Stimulated activated naive CD8-positive, alpha-beta T cell treated with anti-CD3 and anti-CD28 coated beads, Interleukin-15, amount 100 ng/mL, for 72 hours (primary cell): ENCODE measurements around the gene LDB3.
A peak's percentile ranks its signal among the peaks of the same experiment; 100 is the strongest.

Experiments used
- ATAC-seq: fragments of 150-1000 bp; cut with Tn5 transposase; 2 replicates; pipeline ENCODE4 v1.10.0; 2021; ENCODE audit warnings: mild to moderate bottlenecking, moderate library complexity
- DNase-seq, 2 donors: peaks; one replicate each; pipeline ENCODE4 v3.0.0; 2021 to 2022
- H3K27ac Mint-ChIP-seq, 2 donors: one replicate each; pipeline ENCODE4 v1.8.0; 2022; ENCODE audit warnings: mild to moderate bottlenecking in 2 of 2, mixed read lengths in 2 of 2, moderate library complexity in 2 of 2
- H3K27me3 Mint-ChIP-seq: one replicate; pipeline ENCODE4 v1.8.0; 2022; ENCODE audit warnings: mixed read lengths
- H3K4me1 Mint-ChIP-seq: one replicate; pipeline ENCODE4 v1.8.0; 2022; ENCODE audit warnings: mild to moderate bottlenecking, mixed read lengths
- H3K4me3 Mint-ChIP-seq, 2 donors: one replicate each; pipeline ENCODE4 v1.8.0; 2022; ENCODE audit warnings: mild to moderate bottlenecking in 2 of 2, mixed read lengths in 2 of 2, moderate library complexity in 1 of 2
- H3K9me3 Mint-ChIP-seq, 2 donors: one replicate each; pipeline ENCODE4 v1.8.0; 2022; ENCODE audit warnings: mixed read lengths in 2 of 2

LDB3 gene

DNA sequence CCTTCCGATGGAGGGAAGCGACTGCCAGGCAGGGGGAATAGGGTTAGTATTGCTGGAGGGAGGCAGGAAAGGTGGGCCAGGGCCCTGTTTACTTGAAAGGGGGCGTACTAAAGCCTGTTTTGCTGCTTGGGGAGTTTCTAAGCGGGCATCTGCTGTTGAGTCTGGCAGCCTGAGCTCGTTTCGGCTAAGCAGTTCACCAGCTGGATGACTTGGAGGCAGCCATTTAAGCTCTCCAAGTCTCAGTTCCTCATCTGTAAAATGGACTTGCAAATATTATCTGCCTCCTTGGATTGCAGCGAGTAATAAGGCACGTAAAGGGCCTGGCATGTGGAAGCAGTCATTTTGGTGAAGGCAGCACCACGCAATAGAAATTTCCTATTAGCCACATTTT, 44.0 kb downstream of the LDB3 start:
- Mint-ChIP-seq H3K9me3 (no peaks in the 10 kb centered on the region), H3K4me3 (peak overlapping the region; percentile 93 to 99), H3K27ac (peak overlapping the region; percentile 97 to 98), H3K4me1 (peaks cover 27% of the 10 kb centered on the region), H3K27me3 (no peaks in the 10 kb centered on the region)
- DNase-seq (no peak), ATAC-seq (no peak)

DNA sequence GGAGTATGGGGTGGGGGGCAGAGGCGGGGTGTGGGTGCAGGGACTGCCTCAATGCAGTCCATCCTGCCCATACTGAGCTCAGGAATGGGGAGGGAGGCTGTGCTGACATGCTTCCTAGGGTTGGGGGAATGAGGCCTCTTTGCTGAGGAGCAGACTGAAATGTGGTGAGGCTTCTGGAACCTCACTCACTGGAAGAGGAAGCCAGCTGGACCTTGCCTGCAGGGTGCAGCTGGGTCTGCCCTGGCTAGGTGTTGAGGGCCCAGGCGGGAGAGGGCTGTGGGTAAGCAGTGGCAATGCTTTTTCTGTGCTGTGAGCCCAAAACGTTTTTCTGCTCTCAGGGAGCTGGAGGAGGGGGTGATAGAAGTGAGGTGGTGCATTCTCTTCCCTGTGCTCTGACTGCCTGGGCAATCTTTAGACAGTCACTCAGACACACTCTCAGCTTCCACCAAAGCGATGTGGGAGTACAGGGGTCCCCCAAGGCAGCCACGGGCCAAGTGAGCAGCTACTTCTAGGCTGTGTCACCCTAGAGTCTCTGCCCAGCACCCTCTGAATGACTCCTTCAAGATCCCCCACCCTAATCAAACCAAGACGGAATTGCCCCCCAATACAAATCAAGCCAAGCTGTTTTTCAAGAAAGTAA, 47.0 kb downstream of the LDB3 start:
- no peak overlapping the region for H3K27ac Mint-ChIP-seq
- DNase-seq = no peak
- peaks cover under 1% of the 10 kb centered on the region for H3K27me3 Mint-ChIP-seq
- ATAC-seq = no peak
- H3K4me1 Mint-ChIP-seq = peaks cover 15% of the 10 kb centered on the region
- no peak overlapping the region for H3K4me3 Mint-ChIP-seq
- no peaks in the 10 kb centered on the region for H3K9me3 Mint-ChIP-seq

DNA sequence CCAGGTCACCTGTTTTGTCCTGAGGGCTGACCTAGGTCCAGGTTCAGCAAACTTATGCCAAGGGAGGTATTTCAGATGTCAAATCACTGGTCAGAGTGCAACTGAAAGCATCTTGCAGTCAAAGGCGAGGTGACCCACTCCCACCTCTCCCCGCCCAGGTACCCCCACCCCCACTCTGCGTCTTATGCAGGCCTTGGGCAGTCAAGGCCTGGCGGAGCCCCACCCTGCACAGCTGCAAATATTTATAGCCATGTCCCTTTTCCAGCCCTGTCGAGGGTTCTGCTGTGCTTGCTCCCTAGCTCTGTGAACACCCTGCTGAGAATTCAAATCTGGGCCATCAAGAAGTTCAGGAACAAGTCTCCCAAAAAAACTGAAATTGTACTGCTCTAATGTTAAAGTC, 47.5 kb downstream of the LDB3 start:
- Mint-ChIP-seq H3K27me3 (peaks cover 6% of the 10 kb centered on the region), H3K4me1 (peaks cover 9% of the 10 kb centered on the region), H3K9me3 (no peaks in the 10 kb centered on the region), H3K27ac (no peak overlapping the region), H3K4me3 (no peak overlapping the region)
- DNase-seq (no peak), ATAC-seq (no peak)

DNA sequence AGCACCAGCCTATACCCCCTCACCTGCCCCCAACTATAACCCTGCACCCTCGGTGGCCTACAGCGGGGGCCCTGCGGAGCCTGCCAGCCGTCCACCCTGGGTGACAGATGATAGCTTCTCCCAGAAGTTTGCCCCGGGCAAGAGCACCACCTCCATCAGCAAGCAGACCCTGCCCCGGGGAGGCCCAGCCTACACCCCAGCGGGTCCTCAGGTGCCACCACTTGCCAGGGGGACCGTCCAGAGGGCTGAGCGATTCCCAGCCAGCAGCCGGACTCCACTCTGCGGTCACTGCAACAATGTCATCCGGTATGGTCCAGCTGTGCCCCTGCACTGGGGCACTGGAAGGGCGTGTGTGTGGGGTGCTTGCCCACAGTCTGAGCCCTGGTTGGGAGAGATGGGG, 48.2 kb downstream of the LDB3 start:
- no peak for ATAC-seq
- Mint-ChIP-seq H3K27me3 (peaks cover 13% of the 10 kb centered on the region), H3K27ac (no peak overlapping the region), H3K4me1 (peaks cover 6% of the 10 kb centered on the region), H3K4me3 (no peak overlapping the region), H3K9me3 (no peaks in the 10 kb centered on the region)
- DNase-seq = no peak

DNA sequence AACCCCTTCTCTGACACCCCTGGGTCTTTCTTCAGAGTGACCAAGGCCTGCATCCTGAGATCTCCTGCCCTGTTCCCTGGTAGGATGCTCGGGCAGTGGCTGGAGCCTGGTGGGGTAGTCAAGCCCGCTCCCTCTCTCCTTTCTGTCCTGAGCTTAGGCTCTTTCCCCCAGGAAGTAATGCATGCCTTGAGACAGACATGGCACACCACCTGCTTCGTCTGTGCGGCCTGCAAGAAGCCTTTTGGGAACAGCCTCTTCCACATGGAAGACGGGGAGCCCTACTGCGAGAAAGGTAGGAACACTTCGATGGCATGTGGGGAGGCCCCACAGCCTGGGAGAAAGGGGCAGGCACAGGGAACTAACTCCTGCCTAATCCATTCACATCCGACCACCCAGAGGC, 50.2 kb downstream of the LDB3 start:
- no peak for DNase-seq
- Mint-ChIP-seq H3K4me3 (no peak overlapping the region), H3K27ac (peak overlapping the region in 1 of 2 donors; percentile 22), H3K27me3 (peaks cover 16% of the 10 kb centered on the region), H3K9me3 (no peaks in the 10 kb centered on the region), H3K4me1 (peaks cover 6% of the 10 kb centered on the region)
- no peak for ATAC-seq

DNA sequence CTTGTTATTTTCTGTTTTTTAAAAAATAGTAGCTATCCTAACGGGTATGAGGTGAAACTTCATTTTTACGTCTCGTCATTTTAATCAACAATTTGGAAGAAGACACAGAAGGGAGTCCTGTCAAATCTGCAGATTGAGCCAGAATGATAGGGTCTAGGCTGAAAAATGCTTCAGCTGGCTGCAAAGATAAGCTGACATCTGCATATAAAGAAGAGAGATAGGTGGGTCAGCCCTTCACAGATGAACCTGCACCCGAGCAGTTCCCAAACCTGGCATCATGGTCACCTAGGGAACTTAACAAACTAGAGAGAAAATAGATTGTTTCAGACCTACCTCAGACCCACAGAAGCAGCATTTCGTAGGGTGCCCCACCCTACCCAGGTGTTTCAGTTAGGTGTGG, 52.9 kb downstream of the LDB3 start:
- H3K9me3 Mint-ChIP-seq = no peaks in the 10 kb centered on the region
- no peak for ATAC-seq
- no peak overlapping the region for H3K27ac Mint-ChIP-seq
- DNase-seq = no peak
- peaks cover 16% of the 10 kb centered on the region for H3K27me3 Mint-ChIP-seq
- H3K4me3 Mint-ChIP-seq = no peak overlapping the region
- H3K4me1 Mint-ChIP-seq = peaks cover 6% of the 10 kb centered on the region

DNA sequence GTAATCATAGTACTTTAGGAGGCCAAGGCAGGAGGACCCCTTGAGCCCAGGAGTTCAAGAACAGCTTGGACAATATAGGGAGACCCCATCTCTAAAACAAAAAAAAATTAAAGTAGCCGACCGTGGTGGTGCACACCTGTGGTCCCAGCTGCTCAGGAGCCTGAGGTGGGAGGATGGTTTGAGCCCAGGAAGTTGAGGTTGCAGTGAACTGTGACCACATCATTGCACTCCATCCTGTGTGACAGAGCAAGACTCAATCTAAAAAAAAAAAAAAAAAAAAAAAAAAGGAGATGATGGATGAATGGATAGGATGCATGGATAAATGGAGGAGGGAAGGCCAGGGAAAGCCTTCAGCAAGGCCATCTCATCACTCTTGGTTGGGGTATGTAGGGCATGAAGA, 54.7 kb downstream of the LDB3 start:
- ATAC-seq (no peak), DNase-seq (no peak)
- Mint-ChIP-seq H3K4me3 (no peak overlapping the region), H3K4me1 (peaks cover 6% of the 10 kb centered on the region), H3K27ac (no peak overlapping the region), H3K27me3 (peaks cover 21% of the 10 kb centered on the region), H3K9me3 (no peaks in the 10 kb centered on the region)

DNA sequence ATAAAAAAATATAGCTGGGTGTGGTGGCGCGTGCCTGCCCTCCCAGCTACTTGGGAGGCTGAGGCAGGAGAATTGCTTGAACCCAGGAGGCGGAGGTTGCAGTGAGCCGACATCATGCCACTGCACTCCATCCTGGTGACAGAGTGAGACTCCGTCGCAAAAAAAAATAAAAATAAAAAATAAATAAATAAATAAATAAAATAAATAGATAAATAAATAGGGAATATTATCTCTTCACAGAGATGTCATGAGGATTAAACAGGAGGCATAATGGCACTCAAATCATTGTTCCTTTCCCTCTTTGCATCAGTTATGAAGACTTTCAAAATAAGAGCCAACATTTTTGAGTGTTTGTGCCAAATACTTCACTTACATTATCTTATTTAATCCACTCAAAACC, 56.1 kb downstream of the LDB3 start:
- ATAC-seq (no peak), DNase-seq (no peak)
- H3K27ac Mint-ChIP-seq = no peak overlapping the region
- peaks cover 6% of the 10 kb centered on the region for H3K4me1 Mint-ChIP-seq
- peaks cover 22% of the 10 kb centered on the region for H3K27me3 Mint-ChIP-seq
- H3K4me3 Mint-ChIP-seq = no peak overlapping the region
- no peaks in the 10 kb centered on the region for H3K9me3 Mint-ChIP-seq

DNA sequence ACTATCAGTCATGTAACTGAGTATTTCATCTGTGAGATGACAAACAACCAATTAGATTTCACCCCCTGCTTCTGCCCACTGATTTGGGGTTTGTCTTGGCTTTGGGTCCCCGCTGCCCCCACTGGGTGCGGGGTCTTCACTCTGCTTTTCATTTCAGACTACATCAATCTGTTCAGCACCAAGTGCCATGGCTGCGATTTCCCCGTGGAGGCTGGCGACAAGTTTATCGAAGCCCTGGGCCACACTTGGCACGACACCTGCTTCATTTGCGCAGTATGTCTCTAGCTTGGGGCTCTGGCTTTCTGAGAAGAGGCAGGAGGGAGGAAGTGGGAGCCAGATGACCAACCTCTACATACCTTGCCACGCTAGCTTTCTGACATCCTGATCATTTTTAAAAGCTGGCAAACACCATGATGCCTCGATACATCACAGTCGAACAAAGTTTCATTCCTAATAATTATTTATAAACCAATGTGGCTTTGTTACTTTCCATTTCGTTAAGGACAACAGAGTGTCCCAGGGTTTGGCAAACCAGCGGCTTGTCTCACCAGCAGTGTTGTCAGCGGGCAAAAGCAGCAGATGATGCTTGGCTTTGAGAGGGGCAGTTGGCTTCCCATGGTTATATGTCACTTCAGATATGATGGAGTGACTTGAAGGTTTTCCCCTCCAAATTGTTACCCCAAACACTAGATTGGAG, 57.8 kb downstream of the LDB3 start:
- Mint-ChIP-seq H3K4me1 (peaks cover 6% of the 10 kb centered on the region), H3K4me3 (no peak overlapping the region), H3K27me3 (peaks cover 13% of the 10 kb centered on the region), H3K27ac (peak overlapping the region in 1 of 2 donors; percentile 40), H3K9me3 (no peaks in the 10 kb centered on the region)
- DNase-seq (no peak), ATAC-seq (no peak)

DNA sequence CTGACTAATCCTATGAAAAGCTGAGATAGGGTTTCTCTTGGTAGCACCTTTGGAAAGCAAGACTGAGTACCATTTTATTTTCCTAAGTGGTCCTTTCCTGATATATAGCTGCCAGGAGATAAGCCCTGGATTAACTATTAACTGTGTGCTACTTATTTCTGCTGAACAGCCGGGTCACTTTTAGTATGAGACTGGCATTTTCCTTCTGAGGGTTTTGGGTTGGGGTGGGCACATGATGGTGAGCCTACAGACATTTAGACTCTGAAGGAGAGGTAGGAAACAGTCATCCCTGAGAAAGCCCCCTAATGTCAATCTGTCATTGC, 58.3 kb downstream of the LDB3 start:
- Mint-ChIP-seq H3K27ac (no peak overlapping the region), H3K4me3 (no peak overlapping the region), H3K27me3 (peaks cover 8% of the 10 kb centered on the region), H3K4me1 (peaks cover 6% of the 10 kb centered on the region), H3K9me3 (no peaks in the 10 kb centered on the region)
- DNase-seq = no peak
- ATAC-seq = no peak

DNA sequence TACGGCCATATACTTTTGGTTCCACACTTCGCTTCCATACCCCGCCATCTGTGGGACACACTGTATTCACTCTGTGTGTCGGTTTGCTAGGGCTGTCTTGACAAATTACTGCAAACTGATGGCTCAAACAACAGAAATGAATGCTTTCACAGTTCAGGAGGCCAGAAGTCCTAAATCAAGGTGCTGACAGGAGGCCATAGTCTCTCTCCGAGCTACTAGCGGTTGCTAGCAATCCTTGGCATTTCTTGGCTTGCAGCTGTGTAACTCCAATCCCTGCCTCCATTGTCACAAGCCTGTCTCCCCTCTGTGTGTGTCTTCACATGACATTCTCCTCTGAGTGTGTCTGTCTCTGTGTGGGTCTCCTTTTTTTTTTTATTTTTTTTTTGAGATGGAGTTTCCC, 59.2 kb downstream of the LDB3 start:
- H3K4me1 Mint-ChIP-seq = peaks cover 6% of the 10 kb centered on the region
- H3K27me3 Mint-ChIP-seq = peaks cover 7% of the 10 kb centered on the region
- H3K9me3 Mint-ChIP-seq = no peaks in the 10 kb centered on the region
- H3K4me3 Mint-ChIP-seq = no peak overlapping the region
- ATAC-seq (no peak), DNase-seq (no peak)
- no peak overlapping the region for H3K27ac Mint-ChIP-seq

DNA sequence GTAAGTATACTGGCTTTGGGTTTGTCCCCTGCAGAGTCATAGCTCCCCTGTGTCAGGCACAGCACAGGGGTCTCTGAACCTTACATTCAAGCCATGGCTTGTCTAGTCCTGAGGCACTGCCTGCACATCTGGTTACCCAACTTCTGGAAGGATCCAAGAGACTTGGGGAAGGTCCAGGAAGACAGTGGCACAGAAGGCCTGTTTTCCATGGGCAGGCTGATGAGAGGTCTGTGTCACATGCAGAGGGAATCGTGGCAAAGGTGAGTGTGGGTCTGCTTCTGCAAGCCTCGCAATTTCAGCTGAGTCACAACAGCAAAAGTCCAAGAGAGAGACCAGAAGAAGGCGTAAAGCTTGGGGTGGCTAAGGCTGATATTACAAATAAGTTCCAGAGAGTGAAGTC, 59.7 kb downstream of the LDB3 start:
- no peak overlapping the region for H3K4me3 Mint-ChIP-seq
- DNase-seq (no peak), ATAC-seq (no peak)
- peaks cover 7% of the 10 kb centered on the region for H3K27me3 Mint-ChIP-seq
- H3K9me3 Mint-ChIP-seq = no peaks in the 10 kb centered on the region
- H3K27ac Mint-ChIP-seq = no peak overlapping the region
- H3K4me1 Mint-ChIP-seq = peaks cover 4% of the 10 kb centered on the region

DNA sequence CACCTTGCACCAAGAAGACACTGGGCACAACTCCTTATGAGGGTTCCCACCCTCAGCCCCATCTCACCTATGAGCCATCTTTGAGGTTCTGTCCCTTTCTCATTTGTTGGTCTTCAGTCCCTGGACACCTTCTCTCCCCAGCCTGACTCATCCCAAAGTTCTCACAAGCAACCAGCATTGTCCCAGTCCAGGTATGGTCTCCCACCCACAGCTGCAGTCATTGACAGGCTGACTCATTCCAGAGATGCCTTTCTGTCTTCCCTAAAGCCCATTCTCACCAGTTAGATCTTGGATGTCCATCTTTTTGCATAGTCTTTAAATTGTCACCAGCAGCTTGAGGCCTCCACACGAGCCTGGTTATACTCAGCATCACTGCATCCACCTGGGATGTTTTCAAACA, 61.4 kb downstream of the LDB3 start:
- ATAC-seq (no peak), DNase-seq (no peak)
- H3K4me1 Mint-ChIP-seq = no peaks in the 10 kb centered on the region
- H3K27ac Mint-ChIP-seq = no peak overlapping the region
- peaks cover 7% of the 10 kb centered on the region for H3K27me3 Mint-ChIP-seq
- no peak overlapping the region for H3K4me3 Mint-ChIP-seq
- no peaks in the 10 kb centered on the region for H3K9me3 Mint-ChIP-seq

DNA sequence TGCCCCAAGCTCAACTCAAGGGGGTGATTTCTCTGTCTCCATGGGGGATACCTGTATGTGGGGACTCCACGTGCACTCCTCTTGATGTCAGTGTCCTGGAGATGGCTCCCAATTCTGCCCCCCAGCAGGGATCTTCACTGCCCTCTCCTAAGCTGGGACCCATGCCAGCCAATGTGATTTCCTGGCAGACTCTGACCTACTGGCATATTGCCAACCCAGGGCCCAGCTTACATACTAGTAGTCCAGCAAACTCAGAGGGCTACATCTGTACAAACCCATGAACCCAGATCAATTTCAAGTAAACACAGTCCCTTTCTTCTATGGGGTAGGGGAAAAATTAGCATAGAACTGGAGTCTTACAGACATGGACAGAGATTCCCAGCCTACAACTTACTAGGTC, 61.9 kb downstream of the LDB3 start:
- Mint-ChIP-seq H3K27me3 (peaks cover 7% of the 10 kb centered on the region), H3K9me3 (no peaks in the 10 kb centered on the region), H3K4me1 (no peaks in the 10 kb centered on the region), H3K4me3 (no peak overlapping the region), H3K27ac (no peak overlapping the region)
- no peak for ATAC-seq
- DNase-seq = no peak

DNA sequence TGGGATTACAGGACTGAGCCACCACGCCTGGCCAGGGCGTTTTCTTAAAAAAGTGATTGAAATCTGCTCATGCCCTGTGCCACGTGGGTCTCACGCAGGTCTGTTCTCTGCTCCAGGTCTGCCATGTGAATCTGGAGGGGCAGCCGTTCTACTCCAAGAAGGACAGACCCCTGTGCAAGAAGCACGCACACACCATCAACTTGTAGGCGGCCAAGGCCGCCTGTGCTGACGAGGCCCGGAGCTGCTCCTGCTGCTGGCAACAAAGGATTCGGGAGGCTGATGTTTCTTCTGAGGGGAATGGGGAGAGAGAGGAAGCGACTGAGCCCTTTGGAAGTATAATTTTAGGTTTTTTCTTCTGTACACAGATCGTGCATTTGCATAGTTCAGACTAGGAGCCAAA, 64.5 kb downstream of the LDB3 start:
- H3K4me3 Mint-ChIP-seq = no peak overlapping the region
- peaks cover 4% of the 10 kb centered on the region for H3K27me3 Mint-ChIP-seq
- H3K27ac Mint-ChIP-seq = no peak overlapping the region
- no peaks in the 10 kb centered on the region for H3K9me3 Mint-ChIP-seq
- no peaks in the 10 kb centered on the region for H3K4me1 Mint-ChIP-seq
- DNase-seq (no peak), ATAC-seq (no peak)

DNA sequence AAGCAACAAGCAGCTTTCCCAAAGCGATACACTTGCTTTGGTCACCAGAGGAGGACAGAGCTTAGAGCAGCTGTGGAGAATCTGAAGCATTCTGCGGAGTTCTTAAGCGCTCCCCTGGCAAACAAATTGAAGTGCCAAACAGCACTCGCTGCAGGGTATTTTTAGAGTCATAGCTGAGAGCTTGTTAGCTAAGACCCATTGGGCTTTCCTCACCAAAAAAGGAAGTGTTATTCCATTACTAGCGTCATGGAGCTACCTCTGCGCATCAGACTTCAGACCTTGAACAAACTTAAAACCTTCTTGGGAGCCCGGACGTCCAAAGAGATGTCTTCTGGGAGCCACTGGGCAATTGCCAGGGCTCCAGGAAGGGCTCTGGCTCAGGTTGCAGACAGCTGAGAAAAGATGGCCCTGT, 65.0 kb downstream of the LDB3 start:
- no peaks in the 10 kb centered on the region for H3K4me1 Mint-ChIP-seq
- DNase-seq = no peak
- H3K27me3 Mint-ChIP-seq = no peaks in the 10 kb centered on the region
- no peak overlapping the region for H3K4me3 Mint-ChIP-seq
- no peaks in the 10 kb centered on the region for H3K9me3 Mint-ChIP-seq
- ATAC-seq = no peak
- no peak overlapping the region for H3K27ac Mint-ChIP-seq
